Dermis microvascular lymphatic vessel endothelial cell (primary cell): ENCODE data around the gene C3orf22. TPM values are rescaled to one million over a fixed set of nuclear protein-coding genes. Genes with fewer than 3 reads are reported as not detected.

Experiments used
- DNase-seq, 2 donors: peaks; one replicate each; pipeline versions ENCODE4 v3.0.0 to v3.0.0-alpha.2; 2010; ENCODE audit warnings: low read depth in 2 of 2
- total RNA-seq: library from RNA; depleted of rRNA; stranded (reverse); fragments of >200 nt; gene quantifications from 2 replicates; pipeline ENCODE4 v1.2.1, GENCODE V29; 2014

The C3orf22 gene
- total RNA-seq, 1 donor from 2014 or later = not detected

DNA sequence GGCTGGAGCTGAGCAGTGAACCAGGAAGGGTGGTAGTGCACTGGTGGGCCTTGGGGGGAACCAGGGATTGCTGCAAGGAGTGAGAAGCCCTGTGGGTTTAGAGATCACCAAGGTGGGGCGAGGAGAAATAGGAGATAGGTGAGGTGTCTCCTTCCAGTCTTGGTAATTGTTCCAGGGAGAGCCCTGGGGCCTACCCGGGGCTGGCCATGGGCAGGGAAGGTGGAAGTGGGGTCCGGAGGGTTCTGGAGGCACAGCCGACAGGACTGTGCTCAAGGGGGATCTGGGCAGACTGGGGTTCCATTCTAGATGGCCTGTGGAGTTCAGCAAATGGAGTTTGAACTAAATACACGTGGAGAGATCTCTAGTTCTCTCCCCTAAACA lies 30.3 kb downstream of the C3orf22 start:
- no peak for DNase-seq

- DNase-seq = no peak
These were observed 31.1 kb downstream of the C3orf22 start for GRCh38 chr3:126527455-126528211.

GRCh38 chr3:126527006-126527405 lies 31.7 kb downstream of the C3orf22 start:
- no peak for DNase-seq

DNA sequence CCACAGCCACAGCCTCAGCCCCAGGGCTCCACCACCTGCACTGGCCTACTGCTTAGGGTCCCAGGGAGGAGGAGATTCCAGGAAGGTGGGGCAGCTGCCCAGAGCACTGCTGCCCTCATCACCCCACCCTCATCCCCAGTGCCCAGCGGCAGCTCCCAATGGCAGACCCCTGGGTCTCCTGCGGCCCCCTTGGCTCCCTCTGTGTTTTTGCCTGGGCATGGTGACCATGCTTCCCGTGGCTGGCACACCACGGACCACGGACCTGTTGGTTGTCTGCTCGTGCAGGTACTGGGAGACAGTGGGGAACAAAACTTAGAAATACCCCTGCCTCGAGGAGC lies 32.1 kb downstream of the C3orf22 start:
- DNase-seq = no peak

DNA sequence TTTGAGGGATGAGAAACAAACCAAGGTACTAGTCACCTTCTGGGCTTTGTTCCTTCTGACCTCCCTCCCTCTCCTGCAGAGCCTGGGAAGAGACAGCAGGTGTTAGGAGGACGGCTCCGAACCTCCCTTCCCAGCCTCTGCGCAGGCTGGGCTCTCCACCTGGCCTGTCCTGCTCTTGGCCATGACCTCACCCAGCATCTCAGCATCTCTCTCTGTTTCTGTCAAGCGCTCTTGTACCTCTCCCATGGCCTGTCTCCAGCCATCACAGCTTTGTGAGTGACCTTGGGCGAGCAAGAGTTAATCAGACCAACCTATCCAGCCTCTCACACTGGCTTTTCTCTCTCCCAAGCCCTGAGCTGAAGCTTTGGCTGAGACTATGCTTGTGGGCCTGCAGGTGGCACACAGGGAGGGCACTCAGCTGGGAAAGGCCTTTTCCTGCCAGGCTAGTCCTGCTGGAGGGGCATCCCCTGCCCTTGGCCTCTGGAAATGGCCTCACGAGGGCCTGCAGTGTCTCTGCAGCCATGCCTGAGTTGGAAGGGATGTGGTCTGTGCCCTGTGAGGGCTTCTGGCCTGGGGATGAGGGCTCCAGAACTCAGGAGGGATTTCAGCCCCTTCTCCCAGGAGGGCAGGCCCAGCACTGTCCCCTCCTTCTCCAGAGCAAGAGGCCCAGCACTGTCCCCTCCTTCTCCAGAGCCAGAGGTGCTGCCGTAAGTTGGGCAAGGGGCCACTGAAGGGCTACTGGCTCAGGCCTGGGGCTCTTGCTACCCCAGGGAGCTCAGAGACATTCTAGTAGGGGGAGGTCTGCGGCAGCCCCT lies 32.7 kb downstream of the C3orf22 start:
- DNase-seq = no peak

DNA sequence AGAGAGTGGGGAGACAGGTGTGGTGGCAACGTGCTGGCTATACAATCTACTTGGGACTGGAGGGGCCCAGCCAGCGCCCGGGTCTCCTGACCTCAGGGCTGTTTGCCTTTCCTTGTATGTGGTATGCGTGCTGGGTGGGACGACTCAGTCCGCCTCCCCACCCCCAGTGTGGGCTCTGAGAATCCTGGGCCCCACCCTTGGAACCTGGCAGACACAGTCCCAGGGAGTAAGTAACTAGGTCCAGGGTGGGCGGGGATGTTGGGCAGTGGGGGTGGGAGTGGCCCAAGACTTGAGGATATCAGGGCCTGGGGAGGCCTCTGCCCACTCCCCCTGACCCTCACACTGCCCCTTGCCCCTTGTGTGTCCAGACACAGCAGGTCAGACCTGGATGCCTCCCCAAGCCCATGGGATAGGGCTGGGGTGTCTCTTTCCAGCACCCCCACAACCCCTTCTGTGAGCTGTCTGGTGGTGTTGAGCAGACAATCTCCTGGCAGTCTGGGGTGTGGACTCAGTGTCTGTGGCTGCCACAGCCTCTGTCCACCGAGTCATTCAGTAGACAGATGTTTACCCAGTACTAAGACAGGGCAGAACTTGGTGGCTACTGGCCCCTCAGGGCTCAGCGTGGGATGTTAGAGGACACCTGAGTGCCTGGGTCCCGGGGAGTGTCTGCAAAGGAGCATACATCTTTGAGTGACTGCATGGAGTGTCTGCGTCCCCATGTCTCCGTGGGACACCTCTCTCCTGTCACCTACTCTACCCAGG lies 33.5 kb downstream of the C3orf22 start:
- no peak for DNase-seq

DNA sequence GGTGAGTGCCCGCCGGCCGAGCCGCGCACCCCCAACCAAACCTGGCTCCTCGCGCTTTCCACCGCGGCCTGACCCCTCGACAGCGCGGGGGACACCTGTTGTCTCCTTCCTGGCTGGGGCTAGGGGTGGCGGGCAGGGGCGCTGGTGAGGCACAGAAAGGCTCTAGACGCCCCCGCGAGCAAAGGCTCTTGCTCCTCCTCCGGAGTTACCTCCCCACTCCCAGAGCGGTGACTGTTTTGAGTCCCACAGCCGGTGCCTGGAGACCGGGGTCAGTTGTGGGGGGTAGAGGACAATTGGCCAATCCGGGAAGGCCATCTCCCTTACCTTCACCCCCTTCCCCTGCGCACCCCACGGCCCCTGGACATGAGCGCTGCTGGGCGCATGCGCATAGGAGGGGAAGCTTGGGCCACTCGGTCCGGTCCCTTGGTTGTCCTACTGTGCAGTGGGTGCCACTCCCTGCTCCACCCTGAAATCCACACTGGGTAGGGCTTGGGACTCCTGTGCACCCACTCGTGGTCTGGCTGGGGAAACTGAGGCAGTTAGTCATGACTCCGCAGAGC lies 34.2 kb downstream of the C3orf22 start:
- no peak for DNase-seq

DNA sequence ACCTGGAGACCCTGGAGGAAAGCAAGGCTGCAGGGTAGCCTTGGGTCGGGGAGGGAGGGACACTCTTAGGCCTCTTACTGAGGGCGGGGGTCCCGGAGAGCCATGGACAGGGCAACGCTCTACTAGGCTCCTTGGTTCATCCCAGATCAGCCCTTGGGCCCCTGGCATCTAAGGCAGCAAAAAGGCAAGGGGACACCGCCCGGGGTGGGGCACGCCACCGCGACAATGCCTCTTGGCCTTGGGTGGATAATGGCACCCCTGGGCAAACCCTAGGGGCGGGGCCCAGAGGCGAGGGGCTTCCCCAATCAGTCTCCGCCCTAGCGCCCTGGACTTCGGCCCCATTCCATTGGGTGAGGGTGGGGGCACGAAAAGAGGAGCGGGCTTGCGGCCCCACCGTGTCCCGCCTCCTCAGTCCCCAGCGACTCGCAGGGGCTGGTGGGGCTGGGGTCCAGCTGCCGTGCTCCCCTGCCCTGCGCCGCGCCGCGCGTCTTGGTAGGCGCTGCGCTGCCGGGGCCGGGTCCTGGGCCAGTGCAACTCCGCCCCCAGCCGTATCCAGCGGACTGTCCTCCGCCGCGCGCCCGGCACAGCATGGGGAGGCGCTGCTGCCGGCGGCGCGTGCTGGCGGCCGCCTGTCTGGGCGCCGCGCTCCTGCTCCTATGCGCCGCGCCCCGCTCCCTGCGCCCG lies 34.8 kb downstream of the C3orf22 start, which contains the start of gene CHST13:
Gene CHST13 (plus strand): TSS at position 411 of the 684 bp plus-strand sequence. CDS start 178 bp downstream, at position 589.
- peak in 1 of 2 donors; percentile 60 for DNase-seq

DNA sequence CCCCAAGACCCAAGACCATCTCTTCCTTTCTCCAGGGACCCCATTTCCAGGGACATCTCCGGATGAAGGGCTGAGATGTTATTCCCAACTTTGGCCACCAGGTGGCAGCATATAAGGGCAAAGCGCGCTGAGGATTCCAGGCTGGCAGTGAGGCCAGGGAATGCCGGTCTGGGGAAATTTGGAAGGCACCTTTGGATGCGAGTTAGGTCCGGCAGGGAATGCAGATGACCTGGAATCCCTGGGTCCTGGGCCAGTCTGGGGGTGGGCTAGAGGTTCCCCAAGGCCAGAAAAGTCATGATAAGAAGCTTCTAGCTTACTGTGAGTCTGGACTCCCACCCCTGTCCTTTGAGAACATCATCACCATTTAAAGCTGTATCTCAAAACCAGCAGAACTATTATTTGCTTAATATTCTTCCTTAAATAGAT lies 36.4 kb downstream of the C3orf22 start:
- DNase-seq = peak in 1 of 2 donors; percentile 41

GRCh38 chr3:126521122-126521891 lies 37.4 kb downstream of the C3orf22 start:
- DNase-seq = no peak

DNA sequence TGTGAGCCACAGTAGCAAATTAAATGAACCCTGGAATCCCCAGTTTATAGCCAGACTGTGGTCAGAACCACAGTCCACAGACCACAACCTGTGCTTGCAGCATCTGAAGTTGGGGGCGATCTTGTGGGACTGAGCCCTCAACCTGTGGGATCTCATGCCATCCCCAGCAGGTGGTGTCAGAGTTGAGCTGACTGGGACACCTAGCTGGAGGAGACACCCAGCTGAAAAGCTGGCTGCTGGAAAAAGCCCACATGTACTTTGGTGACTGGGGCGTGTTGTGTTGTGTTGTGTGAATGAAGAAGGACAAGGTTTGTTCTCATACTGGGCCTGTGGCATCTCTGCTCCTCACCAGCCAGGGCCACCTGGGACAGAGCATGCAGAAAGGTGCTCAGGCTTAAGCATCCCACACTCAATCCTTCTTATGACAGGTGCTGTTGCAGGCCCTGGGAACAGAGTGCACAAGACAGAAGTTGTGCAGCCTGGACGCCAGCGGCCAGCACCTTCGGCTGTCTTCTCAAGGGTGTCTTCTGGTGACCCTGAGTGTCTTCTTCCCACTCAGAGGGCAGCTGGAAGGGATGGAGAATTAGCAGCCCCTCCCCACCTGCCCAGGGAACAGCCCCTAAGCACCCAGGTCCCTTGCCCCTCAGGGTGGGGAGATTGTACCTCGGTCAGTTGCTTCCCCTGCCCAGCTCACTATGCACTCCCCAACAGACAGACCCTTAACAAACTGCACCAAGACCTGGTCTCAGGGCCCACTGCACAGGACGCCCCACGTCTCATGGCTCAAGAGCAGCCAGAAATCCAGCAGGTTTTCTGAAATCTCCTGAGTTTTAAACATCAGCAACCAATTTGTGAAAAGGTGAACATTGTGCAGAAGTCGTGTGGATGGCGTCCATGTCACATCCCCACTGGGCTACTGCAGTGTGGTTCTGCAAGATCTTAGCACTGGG lies 39.0 kb downstream of the C3orf22 start:
- no peak for DNase-seq

DNA sequence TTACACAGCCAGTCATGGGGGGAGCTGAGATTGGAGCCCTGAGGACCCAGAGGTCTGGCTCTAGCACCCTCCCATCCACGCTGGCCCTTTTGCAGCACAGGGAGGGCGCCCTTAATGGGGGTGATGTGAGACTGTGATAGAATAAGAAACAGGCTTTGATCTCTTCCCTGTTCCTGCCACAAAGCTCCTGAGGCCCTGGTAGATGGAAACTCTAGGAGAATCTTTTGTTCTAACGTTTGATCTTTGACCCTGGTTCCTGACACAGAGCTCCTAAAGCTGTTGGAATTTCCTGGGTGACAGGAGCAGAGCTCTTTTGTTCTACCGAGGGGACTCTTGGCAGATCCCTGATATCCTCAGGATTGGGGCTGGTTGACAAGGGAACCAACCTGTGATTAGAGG lies 40.0 kb downstream of the C3orf22 start:
- DNase-seq = no peak

GRCh38 chr3:126517986-126518778 lies 40.5 kb downstream of the C3orf22 start:
- DNase-seq = no peak

DNA sequence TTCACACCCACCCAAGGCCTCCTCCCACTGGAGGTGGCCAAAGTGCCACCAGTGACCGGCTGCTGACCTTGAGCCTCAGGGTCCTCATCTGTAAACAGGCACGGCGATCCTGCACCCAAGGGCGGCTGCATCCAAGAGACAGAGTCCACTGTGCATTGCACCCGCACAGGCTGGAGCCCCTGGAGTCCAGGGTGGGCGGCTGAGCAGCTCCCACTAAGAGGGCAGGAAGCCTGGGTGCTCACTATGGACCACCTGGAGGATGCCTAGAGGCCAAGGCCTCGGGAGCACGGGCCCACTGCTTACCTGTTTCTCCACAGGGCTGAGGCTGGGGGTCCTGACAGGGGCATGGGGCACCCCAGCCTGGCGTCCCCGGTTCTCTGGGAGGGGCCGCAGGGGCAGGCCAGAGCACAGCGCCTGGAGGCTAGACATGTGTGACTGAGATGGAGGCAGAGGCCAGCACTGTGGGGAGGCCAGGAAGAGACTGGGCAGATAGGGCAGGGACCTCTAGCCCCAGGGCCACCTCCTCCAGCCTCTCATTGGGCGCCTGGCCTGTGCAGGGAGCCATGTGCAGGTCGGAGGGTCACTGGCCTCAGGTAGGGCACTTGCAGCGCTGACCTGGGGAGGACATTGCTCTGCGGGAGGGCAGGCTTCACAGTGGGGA lies 41.3 kb downstream of the C3orf22 start, which contains the start of gene UROC1:
Gene UROC1 (minus strand): TSS at position 483 of the 661 bp plus-strand sequence. CDS start 54 bp downstream, at position 429.
- DNase-seq = no peak

DNA sequence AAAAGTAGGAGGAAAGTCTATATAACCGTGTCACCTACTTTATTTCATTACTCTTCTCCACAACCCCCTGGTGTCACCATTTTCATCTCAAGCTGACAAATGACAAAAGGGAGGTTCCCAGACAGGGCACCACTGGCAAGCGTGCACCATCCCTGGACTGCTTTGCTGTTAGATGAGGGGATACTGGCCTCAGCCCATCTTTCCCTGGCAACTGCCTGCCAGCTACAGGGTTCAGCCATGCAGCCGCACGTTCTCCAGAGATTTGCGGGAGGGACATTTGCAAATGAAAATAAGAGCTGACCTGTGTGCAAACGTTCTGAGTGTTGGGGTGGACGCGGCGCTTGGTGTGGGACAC lies 41.8 kb downstream of the C3orf22 start:
- no peak for DNase-seq

DNA sequence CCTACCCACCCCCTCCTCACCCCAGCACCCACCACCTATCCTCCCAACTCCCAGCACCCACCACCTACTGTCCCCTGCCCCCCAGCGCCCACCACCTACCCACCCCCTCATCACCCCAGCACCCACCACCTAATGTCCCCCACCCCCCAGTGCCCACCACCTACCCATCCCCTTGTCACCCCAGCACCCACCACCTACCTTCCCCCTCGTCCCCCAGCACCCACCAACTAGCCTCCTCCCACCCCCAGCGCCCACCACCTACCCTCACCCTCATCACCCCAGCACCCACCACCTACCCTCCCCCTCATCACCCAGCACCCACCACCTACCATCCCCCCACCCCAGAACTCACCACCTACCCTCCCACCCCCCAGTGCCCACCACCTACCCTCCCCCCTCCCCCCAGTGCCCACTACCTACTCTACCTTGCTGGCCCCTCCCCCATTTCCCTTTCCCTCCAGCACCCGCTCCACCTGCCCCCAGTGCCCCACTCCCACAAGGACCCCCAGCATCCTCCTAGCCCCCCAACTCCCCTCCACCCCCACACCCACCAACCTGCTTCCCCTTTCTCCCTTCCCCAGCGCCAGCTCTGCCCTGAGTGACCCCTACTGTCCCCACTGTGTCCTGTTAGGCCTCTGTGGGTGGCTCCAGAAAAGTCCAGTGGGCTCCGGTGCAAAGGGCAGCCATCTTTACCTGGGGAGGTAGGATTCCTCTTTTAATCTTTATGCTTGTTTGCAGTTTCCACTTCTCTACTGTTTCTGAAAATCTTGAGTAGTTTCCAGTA lies 42.4 kb downstream of the C3orf22 start:
- DNase-seq = no peak
